ENCODE data around the gene ZNF70.

The ZNF70 gene

DNA sequence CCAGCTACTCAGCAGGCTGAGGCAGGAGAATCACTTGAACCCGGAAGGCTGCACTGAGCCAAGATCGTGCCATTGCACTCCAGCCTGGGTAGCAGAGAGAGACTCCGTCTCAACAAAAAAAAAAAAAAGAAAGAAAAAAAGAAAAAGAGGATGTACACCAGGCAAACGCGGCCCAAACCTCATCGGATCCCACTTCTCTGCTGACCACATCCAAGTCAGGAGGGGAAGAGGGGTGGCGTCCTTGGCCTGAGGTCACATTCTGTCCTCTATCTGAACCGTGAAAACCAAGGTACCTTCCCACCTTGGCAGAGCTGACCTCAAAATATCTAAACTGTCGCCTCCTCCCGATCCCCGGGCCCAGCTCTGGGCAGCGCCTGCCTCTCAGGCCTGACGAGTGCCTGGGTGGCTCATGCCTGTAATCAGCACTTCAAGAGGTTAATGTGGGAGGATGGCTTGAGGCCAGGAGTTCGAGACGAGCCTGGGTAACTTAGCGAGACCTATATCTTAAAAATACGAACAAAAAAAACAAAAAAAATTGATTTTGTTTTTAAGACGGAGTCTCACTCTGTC is 35.0 kb downstream of the ZNF70 start:
- DNase-seq = no peak

DNA sequence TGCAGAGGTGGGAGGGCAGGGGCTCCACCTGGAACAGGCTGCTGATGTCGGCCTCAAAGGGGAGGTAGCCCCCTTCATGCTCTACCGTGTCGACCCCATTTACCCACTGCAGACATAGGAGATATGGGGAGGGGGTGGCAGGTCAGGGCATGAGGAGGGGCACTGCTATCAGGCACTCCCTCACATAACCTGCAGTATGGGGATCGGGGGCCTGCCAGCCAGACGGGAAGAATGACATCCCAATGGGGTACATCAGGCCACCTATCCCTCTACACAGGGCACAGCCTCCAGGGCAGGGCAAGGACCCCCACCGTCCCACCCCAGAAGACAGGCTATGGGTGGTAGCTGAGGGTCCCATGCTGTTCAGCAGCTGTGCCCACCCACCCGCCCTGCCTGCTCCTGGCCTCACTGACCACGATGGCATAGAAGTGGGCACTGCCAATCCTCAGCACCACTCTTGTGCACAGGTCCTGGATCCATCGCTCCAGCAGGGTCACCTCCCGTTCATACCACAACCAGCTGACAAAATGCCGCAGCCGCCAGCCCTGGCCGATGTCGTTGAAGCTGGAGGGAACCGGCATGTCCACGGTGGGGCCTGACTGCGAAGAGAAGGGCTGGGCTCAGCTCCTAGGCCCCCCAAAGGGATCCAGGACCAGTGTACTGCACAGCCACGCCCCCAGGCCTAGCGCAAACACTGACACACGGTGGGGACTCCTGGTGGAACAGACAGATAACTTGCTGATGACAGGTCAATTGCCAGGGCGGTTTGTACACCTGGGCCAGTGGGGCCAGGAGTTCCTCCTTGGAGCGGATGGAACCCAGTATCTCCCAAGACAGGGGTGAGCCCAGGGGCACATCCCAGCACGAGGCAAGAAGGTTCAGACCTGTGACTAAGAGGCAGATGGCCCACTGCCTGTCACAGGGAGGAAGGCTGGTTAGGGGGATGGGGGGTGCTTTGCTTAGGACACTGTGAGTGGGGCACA is 36.0 kb downstream of the ZNF70 start:
- DNase-seq = no peak

DNA sequence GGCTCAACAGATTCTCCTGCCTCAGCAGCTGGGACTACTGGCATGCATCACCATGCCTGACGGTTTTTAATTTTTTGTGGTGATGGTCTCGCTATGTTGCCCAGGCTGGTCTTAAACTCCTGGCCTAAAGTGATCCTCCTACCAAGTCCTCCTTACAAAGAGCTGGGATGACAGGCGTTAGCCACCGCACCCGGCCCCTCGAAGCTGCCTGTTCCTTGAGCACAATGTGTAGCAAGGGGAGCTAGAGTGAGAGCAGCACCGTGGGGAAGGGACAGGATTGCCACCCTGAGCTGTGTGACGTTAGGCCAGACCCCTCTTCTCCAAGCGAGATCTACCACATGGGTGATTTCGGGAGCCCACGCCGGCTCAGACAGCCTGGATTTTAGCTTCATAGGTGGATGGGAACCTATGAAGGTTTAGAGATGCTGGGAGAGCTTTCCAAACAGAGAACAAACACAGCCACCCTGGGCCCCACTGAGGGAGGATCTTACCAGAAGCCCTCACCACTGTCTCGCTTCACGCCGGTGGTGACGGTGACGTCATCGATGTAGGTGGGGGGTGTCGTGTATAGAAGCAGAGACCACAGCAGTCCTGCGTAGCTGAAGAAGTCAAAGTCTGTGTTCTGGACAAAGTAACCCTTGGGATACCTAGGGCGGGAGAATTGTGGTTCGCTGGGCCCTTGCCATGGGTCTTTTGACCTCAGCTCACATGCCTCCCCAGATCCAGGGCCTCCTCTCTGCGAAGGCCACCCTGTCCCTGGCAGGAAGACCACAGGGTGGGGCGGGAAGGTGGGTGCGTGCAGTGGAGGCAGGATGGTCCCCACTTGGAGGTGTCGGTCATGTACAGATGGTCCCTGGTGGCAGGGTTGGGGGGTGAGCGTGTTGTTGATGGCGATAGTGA is 37.0 kb downstream of the ZNF70 start:
- no peak for DNase-seq

DNA sequence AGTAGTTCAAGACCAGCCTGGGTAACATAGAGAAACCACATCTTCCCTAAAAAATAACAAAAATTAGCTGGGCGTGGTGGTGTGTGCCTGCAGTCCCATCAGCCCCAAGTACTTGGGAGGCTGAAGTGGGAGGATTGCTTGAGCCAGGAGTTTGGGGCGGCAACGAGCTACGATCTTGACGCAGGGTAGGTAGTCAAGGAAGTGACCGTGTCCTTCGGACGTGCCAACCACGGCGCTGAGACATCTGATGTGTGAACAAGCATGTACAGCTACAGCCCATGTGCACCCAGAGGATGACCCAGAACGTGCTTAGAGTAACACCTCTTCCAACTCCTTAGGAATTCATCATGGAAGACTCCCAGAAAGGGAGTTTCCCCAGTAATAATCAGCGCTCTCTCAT is 38.7 kb downstream of the ZNF70 start:
- DNase-seq = no peak

DNA sequence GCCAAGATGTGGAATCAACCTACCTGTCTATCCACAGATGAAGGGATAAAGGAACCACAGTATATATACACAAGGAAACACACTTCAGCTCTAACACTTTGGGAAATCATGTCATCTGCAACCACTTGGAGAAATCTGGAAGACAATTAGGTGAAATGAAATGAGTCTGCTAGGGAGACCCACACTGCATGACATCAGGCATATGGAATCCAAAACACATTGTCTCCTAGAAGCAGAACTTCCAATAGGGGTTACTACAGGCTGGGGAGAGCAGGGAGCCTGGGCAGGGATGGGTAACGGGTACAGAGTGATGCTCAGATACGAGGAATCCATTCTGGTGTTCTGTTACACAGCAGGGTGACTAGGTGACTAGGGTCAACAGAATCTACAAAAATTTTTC is 41.8 kb downstream of the ZNF70 start:
- DNase-seq = no peak

DNA sequence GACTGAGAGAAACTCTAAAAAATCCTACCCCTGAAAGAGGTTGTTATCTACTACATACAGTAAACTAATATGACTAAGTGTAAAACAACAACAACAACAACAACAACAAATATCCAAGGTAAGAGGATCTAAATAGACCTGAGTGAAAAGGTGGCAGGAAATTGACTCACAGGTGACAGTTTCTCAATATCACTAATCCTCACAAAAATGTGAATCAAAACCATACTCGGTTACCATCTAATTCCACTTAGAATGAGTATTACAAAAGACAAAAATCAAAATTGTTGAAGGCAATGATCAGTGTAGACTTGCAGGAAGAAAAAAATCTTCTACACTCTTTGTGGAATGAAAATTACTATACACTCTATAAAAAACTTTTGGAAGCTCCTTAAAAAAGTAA is 42.6 kb downstream of the ZNF70 start:
- DNase-seq = no peak

DNA sequence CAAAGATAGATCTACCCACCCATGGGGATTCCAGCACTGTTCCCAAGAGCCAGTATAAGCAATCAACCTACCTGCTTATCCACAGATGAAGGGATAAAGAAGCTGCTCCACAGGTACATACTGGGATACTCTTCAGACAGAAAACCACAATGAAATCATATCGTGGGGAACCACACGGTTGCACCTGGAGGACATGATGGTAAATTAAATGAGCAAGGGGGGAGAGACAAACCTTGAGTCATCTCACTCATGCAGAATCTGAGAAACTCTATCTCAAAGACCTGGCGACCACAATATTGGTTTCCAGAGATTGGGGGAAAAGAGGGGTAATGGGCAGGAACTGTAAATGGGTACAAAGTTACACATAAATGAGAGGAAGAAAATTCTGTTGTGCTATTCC is 45.6 kb downstream of the ZNF70 start:
- no peak for DNase-seq

DNA sequence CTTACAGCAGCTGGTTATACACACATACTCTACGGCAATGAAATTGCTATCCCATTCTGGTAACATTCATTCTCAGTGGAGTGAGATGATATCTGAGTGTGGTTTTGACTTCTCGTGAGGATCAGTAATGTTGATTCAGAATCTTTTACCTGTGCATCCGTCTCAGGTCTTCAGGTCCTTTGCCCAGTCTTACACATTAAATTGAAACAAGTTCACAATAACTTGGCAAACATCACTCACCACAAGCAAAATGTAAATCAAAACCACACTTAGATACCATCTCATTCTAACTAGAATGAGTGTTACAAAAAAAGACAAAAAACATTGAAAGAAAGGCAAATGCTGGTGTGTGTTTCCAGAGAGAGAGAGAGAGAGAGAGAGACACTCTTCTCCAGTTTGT is 46.1 kb downstream of the ZNF70 start:
- DNase-seq = no peak

DNA sequence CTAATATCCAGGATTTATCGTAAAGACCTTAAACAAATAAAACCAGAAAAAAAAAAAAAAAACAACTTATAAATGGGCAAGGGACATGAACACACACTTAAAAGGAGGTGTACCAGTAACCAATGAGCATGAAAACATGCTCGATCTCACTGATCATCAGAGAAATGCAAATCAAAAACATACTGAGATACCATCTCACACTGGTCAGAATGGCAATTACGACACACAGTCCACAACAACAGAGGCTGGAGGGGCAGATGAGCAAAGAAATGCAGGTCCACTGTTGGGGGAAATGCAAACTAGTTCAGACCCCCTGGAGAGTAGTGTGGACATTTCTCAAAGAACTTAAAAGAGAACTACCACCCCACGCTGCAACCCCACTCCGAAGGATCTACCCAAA is 46.9 kb downstream of the ZNF70 start:
- DNase-seq = no peak

DNA sequence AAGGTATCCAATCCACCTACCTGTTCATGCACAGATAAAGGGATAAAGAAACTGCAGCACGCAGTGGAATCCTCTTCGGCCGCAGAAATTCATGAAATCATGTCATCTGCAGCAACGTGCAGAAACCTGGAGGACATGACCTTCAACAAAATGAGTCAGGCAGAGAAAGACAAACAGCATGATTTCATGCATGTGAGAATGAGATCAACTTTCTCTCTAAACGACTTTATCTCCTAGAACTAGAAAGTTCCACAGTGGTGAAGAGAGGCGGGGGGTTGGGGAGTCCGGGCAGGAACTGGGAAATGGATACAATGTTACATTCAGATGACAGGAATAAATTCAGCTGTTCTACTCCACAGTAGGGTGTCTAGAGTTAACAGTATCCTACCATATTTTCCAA is 50.2 kb downstream of the ZNF70 start:
- no peak for DNase-seq

DNA sequence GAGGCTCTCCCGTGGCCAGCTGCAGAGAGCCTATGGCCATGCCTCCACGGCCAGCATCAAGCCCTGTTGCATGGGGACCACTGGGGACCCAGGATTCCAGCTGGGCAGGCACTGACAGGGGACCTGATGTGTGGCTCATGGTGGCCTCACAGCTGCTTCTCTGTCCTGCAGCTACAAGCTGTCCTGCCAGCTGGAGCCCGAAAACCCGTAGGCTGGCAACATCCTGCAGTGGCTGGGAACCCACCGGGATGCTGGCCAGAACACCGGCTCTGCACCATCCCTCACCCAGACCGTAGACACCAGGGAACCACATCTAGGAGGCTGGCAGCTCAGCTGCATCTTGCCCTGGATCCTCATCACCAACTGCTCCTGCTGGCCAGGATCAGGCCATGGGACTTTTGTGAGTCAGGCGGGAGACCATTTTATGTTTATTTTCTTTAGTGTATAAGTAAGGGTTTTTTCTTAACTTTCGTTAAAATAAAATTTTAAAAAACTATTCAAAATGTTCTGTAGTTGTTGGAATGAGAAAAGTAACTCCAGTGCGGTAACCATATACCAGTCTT is 52.2 kb downstream of the ZNF70 start:
- no peak for DNase-seq

DNA sequence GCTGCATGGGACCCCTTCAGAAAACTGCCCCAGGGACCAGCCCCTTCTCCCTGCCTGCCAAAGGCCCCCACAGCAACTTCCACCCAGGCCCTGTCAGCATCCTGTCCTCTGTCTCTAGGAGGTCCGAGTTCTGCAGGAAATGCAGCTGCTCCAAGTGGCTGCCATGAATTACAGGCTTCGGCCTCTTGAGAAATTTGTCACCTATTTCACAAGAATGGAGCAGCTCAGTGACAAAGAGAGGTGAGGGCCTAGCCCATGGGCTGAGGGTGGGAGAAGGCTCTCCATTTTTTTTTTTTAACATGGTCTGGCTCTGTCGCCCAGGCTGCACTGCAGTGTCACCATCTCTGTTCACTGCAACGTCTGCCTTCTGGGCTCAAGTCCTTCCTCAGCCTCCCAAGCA is 52.8 kb downstream of the ZNF70 start:
- DNase-seq = no peak

DNA sequence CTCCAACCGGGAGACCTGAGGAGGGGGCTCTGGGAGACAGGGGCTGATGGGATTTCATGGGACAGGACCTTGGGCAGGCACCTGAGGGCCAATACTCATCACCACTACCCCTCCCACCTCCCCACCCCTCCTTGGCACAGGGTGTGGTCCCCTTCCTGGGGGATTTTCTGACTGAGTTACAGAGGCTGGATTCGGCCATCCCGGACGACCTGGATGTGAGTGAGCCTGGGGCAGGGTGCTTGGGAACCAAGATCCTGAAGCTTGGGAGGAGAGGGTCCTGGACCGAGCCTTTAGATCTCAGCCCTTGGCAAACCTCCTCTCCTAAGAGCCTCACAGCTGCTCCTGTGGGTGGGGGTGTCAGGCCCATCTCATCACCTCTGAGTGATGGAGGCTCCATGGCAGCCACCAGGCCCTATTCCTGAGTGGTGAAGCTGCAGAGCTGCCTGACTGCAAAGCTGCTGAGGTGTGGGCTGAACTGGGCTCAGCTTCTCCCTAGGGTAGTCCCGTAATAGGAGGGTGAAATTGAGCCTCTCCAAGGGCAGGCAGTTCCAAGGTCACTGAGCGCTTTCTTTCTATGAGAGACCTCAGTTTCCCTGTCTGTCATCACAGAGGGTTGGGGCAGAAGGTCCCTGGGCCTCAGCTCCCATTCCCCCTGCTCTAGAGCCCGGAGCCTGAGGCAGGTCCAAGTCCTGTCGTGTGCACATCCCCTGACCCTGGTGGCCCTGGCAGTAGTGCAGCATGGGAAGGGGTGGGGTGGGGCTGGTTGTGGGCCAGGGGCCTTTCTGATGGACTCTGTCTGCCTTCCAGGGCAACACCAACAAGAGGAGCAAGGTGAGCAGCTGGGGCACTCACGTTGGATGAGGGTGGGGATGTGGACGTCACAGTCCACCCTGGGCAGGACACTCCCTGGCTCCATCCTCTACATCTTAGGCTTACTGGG is 53.6 kb downstream of the ZNF70 start:
- DNase-seq = no peak

DNA sequence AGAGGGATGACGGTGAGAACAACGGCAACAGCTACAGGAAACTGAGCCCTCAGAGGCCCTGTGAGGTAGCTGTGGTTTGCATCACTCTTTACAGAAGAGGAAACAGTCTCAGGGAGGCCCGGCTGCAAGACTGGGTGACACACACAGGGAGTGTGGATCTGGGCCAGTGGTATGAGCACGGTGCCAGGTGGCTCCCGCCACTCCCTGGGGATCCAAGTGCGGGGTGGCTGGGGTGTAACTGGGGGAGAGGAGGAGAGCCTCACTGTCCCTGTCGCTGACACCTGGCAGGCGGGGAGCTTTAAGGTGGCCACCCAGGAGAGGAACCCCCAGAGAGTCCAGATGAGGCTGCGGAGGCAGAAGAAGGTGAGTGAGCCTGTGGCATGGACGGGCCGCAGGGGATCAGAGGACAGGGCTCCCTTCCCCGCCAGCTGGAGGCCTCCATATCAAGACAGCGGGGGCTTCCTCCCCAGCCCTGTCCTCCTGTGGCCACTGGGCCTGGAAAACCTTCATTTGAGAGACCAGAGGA is 54.5 kb downstream of the ZNF70 start:
- no peak for DNase-seq

DNA sequence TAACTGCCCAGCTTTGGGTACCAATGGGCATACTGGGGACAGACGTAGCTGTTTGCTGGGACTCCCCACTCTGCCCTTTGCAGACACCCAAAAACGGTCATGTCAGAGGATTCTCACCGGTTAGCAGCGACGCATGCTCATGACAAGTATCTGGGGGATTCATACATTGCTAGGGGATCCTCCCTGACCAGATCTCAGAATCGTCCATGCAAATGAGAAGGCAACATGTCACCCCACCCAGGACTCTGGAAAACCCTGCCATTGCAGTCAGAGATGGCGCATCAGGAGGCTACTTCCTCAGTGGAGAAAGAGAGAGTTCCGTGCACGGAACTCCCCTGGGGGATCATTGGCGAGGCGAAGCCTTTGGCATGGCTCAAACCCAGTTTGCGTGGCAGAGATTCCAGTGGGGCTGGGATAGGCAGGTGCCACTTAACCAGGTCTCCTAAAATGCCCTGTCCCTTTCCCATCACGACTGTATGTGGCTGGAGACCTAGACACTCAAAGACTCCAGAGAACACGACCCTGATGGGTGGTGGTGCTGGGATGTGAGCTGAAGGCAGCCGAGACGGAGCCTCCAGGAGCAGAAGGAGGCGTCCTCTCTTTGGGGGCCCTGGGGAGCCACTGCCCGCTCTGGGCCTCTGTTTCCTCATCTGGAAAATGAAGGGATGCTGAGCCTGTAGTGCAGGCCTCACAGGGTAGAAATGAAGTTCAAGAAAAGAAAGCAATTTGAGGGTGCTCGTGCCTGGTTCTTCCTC is 55.2 kb downstream of the ZNF70 start:
- DNase-seq = no peak

DNA sequence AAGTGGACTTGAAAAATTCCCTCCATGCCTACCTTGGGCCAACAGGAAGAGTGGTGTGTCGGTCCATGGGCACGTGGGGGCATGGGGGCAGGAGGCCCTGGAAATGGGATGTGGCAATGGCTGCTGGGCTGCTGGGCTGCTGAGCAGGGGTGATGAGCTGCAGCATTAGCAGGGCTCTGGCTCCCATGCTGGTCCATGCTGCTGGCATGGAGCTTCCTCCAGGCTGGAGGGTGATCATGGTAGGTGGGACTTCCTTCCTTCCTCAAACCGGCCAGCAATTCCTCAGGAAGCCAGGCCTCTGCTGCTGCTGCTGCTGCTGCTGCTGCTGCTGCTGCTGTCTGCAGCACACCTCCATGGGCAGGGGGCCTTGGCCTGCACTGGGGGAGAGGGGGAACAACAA is 55.8 kb downstream of the ZNF70 start:
- DNase-seq = no peak

DNA sequence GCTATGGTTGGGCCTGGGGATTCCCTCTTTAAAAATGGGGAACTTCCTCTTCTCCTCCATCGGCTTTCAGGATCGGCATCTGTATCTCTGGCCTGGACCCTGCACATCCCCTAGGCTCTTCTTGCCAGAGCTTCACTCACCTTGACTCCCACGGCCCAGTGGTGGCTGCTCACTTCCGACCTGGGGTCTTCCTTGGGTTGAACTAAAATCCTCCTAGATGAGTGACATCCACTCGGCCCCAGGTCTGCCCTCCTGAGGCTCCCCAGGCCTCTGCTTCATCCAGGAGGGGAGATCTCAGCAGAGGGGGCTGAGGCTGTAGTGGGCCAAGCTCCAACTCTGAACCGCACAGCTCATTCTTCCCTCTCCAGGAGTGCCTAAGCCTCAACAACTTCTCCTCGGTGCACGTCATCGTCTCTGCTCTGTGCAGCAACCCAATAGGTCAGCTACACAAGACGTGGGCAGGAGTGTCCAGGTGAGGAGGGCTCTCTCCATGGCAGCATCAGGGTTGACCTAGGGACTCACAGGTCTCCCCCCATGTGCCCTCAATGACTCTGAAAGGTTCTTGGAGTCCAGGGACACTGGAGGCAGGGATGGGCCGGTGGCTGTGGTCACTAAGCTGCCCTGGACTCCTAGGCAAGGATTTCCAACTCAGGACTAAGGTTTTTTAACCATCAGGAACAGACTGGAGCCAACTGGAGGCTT is 56.8 kb downstream of the ZNF70 start:
- no peak for DNase-seq

DNA sequence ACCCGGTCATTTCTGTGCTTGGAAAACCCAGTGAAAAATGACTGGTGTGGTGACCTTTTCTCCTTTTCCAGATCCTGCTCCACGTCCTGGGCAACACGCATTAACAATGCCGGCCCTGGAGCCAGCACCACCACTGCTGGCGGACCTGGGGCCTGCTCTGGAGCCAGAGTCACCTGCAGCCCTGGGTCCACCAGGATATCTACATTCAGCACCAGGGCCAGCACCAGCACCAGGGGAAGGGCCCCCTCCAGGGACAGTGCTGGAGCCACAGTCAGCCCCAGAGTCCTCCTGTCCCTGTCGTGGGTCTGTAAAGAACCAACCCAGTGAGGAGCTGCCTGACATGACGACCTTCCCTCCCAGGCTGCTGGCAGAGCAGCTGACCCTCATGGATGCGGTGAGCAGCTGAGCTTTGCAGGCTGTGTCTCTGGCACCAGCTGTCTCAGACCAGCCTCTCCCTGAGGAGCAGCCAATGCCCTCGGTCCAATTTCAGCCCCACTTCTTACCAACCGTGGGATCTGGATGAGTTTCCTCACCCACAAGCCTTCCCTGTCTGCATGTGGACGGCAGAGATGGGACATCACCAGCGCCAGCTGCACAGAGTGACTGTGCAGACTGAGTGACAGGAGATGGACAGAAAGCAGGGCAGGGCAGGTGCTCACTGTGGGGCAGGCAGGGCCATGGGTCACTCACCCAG is 58.2 kb downstream of the ZNF70 start:
- no peak for DNase-seq

DNA sequence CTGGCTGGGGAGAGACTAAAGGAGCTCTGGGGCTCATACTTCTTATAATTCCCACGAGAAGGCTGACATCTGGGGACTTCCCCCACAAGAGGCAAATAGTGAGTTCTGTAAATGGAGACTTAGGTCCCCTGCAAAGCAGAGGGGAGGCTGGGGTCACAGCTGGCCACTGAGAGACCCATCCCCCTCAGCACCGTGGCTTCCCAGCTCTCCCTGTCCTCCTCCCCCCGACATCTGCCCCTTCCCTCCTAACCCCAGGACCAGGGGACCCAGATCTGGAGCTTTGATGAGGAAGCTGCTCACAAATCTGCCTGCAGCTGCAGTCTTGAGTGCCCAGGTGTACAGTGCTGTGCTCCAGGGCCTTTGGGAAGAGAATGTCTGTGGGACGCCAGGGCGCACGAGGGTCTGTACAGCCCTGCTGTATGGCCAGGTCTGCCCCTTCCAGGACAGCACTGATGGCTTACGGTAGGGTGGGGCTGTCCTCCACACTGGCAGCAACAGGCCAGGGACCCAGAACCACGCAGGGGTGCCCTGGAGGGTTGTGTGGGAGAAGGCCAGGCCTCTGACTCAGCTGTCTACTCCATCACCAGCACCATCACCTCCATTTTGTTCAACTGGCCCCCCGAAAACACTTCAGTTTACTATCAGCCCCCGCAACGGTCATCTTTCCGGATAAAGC is 59.0 kb downstream of the ZNF70 start:
- DNase-seq = no peak

Data from NCI-H510A treated with DMSO at 0.1 percent for 48 hours (cell line).